Skin epidermis (tissue), 12 donors: ENCODE results near the gene ADGRG2.

ENCODE experiments used
- H3K27ac ChIP-seq, 21 experiments: fragments of 200-600 bp; sonication (generic) in 11 of 21; one replicate each; pipeline ENCODE4 v1.5.0; 2020; ENCODE audit warnings: mild to moderate bottlenecking in 3 of 21, inconsistent platforms in 2 of 21, moderate library complexity in 2 of 21
- H3K4me3 ChIP-seq, 7 experiments: fragments of 200-600 bp; sonication (generic) in 2 of 7; one replicate each; pipeline ENCODE4 v1.5.0; 2020; ENCODE audit warnings: inconsistent platforms in 2 of 7, mild to moderate bottlenecking in 2 of 7, moderate library complexity in 1 of 7

Gene ADGRG2

DNA sequence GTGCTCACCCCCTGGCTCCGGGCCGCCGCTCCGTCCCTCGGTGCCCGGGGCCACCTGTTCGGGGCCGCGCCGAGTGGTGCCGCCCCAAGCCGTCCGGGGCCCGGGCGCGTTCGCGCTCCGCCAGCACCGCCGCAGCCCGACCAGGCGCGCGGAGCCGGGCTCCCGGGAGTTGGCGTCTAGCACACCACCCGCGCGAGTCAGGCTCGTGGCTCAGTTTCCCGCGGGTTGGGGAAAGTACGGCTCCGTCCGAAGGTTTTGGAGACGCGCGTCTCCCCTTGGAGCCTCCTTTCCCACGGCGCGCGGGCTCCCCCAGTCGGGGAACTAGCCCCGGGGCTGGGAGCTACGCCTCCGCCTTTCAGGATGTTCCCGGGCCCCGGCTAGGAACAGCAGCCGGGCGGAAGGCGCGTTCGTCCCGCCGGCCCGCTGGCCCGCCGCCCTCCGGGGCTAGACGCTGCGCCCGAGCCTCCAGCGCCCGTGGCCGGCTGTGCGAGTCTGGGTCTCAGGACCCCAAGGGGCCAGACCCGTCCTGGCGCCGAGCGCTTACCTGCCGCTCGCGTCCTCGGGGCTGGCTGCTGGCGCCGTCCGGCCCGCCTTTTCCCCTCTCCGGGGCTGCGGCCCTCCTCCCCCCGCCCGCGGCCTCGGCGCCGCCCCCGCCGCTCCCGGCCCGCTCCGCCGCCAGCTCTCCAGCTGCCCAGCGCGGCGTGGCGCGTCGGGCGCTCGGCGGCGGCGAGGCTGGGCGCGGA, at the start of gene ADGRG2:
ADGRG2 (minus strand) TSS at position 571 of the 743 bp plus-strand sequence. CDS start 53,634 bp downstream, outside the sequence.
- Histone ChIP-seq H3K4me3 (peak within 1 kb of the TSS in 5 of 7 experiments; percentile 19 to 39 (median 23)), H3K27ac (no peak within 1 kb of the TSS)

DNA sequence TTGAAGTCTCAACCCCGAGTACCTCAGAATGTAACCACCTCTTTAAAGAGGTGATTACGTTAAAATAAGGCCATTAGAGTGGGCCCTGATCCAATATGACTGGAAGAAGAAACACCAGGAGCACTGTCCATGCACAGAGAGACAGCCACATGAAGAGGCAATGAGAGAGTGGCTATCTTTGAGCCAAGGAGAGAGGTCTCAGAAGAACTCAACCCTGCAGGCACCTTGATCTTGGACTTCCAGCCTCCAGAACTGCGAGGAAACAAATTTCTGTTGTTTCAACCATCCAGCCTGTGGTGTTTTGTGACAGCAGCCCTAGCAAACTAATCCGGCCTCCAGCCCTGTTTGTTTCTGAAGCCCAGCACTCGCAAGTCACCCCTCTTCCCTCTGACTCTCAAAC, 46.3 kb upstream of the ADGRG2 start:
- H3K4me3 ChIP-seq: no peak overlapping the region
- H3K27ac ChIP-seq: no peak overlapping the region

- Histone ChIP-seq H3K27ac (no peak overlapping the region), H3K4me3 (no peak overlapping the region)
Measured at GRCh38 chrX:19162851-19163250, 40.6 kb upstream of the ADGRG2 start.

- H3K27ac ChIP-seq: no peak overlapping the region
Measured at GRCh38 chrX:19156186-19156585, 33.9 kb upstream of the ADGRG2 start.

GRCh38 chrX:19152762-19153161, 30.5 kb upstream of the ADGRG2 start:
- Histone ChIP-seq H3K4me3 (no peak overlapping the region), H3K27ac (no peak overlapping the region)

More at GRCh38 chrX:19156186-19156585, 33.9 kb upstream of the ADGRG2 start:
- H3K4me3 ChIP-seq: no peak overlapping the region

GRCh38 chrX:19137067-19137466, 14.8 kb upstream of the ADGRG2 start:
- Histone ChIP-seq H3K27ac (no peak overlapping the region), H3K4me3 (no peak overlapping the region)

- H3K4me3 ChIP-seq: no peak overlapping the region
Measured at GRCh38 chrX:19133784-19134183, 11.5 kb upstream of the ADGRG2 start.

DNA sequence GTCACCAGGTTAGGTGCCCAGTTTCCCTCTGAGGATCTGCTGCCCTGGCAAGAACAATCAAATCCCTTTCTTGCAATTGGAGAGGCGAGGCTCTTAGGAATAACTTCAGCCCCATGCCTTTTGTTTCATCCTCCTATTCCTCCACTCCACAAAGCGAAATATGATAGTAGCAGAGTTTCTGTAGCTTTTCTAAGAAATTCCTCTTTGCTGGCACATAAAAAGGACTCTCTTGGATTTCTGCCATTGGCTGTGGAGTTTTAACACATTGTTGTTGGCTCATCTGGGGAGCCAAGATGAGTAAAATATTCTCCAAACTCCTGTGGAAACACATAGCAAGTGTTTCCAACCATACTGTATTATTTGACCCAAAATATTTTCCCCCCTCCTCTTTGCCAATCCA, 11.0 kb upstream of the ADGRG2 start:
- Histone ChIP-seq H3K4me3 (no peak overlapping the region), H3K27ac (no peak overlapping the region)

More at GRCh38 chrX:19133784-19134183, 11.5 kb upstream of the ADGRG2 start:
- H3K27ac ChIP-seq: no peak overlapping the region

GRCh38 chrX:19130628-19131027, 8.4 kb upstream of the ADGRG2 start:
- no peak overlapping the region for H3K4me3 ChIP-seq
- H3K27ac ChIP-seq: no peak overlapping the region

DNA sequence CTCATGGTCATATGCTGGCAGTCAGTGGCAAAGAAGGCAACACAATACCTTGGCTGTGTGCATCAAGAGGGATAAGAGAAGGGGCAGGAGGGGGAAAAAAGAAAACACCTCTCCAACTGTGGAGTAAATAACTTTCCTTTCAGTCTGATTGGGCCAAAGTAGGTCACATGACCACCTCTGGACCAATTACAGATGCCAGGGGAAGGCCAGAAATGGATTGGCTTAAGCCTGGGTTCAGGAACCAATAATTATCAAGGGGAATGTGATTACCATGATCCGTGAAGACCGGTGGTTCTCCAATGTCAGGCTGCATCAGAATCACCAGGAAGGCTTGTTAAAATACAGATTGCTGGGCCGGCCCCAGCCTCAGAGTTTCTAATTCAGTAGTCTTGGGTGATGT, 7.4 kb upstream of the ADGRG2 start:
- H3K27ac ChIP-seq: no peak overlapping the region
- no peak overlapping the region for H3K4me3 ChIP-seq

GRCh38 chrX:19127649-19128168, 5.4 kb upstream of the ADGRG2 start:
- no peak overlapping the region for H3K4me3 ChIP-seq
- H3K27ac ChIP-seq: no peak overlapping the region

DNA sequence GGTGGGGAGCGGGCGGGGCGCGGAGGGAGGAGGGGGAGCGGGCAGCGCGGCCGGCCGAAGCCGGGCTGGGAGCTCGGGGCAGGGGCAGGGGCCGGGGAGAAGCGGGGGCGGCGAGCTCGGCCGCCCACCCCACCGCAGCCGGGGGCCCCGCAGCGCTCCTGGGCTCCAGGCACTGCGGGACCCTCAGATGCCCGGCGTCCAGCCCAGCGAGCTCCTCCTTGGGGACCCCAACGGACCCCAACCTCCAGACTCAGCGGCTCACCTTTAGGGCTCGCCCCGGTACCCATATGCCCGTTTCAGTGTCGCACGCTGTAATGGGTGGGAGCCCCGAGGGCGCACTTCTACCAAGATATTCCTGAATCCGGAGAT, 357 bp upstream of the ADGRG2 start:
- Histone ChIP-seq H3K27ac (no peak overlapping the region), H3K4me3 (peak overlapping the region in 1 of 7 experiments; percentile 39)

- peak overlapping the region in 3 of 7 experiments; percentile 19 to 39 (median 23) for H3K4me3 ChIP-seq
Measured at GRCh38 chrX:19121466-19121865, 802 bp downstream of the ADGRG2 start.

GRCh38 chrX:19110642-19111041, 11.6 kb downstream of the ADGRG2 start:
- no peak overlapping the region for H3K4me3 ChIP-seq
- no peak overlapping the region for H3K27ac ChIP-seq

More at GRCh38 chrX:19121466-19121865, 802 bp downstream of the ADGRG2 start:
- H3K27ac ChIP-seq: no peak overlapping the region

DNA sequence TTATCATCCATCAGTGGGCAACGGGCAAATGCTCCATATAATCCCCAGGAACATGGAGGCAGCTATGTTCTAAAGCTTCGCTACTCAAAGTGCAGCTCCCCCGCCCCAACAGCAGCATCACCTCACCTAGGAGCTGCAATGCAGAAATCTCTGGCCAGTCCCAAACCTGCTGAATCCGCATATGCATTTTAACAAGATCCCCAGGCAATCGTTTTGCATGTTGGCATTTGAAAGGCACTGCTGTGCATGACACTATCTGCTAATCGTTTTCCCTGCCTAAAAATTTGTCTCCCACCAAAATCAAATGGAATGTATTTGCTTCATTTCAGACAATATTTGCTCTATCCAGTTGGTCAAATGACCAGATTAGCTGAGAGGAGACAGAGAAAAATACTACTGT, 15.2 kb downstream of the ADGRG2 start:
- H3K4me3 ChIP-seq: no peak overlapping the region
- H3K27ac ChIP-seq: no peak overlapping the region

GRCh38 chrX:19100586-19100985, 21.7 kb downstream of the ADGRG2 start:
- Histone ChIP-seq H3K27ac (no peak overlapping the region), H3K4me3 (no peak overlapping the region)

DNA sequence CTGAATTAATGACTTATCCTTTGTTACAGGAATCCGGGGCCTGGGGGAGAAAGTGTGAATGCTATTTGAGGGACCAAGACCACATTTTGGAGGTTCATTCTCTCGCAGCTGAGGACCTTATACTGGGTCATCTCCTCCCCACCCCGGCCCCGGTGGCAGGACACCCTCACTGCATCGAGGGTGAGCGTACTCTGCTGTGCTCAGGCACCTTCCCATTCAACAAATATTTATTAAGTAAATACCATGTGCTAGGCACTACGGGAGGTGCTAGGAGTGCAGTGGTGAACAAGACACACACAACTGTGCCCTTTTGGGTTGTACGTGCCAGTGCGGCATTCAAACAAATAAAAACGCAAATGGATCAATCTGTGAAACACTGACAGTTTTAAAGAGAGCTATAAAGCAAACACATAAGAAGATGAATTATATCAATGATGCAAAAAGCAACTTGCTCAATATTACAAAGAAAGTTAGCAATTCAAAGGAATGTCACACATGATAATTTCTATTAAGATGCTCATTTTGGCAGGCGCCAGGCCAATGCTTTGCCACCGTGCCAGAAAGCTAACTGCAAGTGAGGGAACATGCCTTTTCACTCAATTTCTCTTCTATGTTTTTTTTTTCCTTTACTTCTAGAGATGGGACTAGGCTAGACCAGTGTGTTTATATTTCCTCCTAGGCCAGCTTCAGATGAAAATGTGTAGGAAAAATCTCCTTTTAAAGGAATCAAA, 24.6 kb downstream of the ADGRG2 start:
- H3K27ac ChIP-seq: no peak overlapping the region
- no peak overlapping the region for H3K4me3 ChIP-seq

DNA sequence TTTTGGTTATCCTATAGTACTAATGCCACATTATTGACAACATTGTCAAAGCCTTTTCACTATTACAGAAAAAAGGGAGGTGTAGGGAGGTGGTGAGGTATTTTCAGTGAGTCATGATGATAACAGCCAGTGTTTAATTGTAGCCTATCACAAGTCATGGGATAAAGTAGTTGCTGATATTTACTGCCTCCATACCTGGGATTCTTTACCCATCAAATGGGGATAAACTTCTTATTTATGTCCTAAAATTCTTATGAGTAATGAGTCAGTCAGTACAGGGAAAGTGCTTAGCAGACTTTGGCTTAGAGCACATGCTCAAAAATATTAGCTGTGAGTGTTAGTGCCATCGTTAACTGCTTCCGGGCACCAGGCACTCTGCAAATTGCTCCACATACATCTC, 25.7 kb downstream of the ADGRG2 start:
- H3K4me3 ChIP-seq: no peak overlapping the region
- no peak overlapping the region for H3K27ac ChIP-seq

DNA sequence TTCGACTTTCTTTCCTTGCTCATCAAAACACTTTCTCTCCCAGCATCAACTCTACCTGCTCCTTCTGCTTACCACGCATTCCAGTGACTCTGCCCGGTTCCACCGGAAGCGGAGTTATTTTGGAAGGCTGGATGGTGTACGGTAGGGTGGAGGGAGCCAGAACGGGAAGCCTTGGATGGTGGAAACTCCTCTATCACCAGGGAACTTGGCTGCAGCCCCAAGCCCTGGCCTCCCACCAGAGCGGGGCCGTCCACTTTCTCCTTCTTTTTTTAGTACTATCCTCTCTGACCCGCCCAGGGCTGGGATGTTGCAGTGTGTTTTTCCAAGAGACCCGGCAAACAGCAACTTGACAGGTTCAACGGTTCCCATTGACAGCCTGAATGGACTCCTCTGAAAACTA, 27.6 kb downstream of the ADGRG2 start:
- H3K4me3 ChIP-seq: no peak overlapping the region

GRCh38 chrX:19091596-19091995, 30.7 kb downstream of the ADGRG2 start:
- Histone ChIP-seq H3K27ac (no peak overlapping the region), H3K4me3 (no peak overlapping the region)

More for the DNA sequence above, 27.6 kb downstream of the ADGRG2 start:
- no peak overlapping the region for H3K27ac ChIP-seq

- no peak overlapping the region for H3K4me3 ChIP-seq
Measured at GRCh38 chrX:19089555-19090040, 32.7 kb downstream of the ADGRG2 start.

More at GRCh38 chrX:19089555-19090040, 32.7 kb downstream of the ADGRG2 start:
- H3K27ac ChIP-seq: no peak overlapping the region
